CD4-positive, alpha-beta T cell (primary cell): ENCODE measurements around the gene ZSWIM4. TPM values are rescaled to one million over a fixed set of nuclear protein-coding genes. Genes with fewer than 3 reads are reported as not detected.

Source experiments
- ATAC-seq: fragments of 200-7000 bp; cut with Tn5 transposase; one replicate; pipeline ENCODE4 v1.10.0; 2022; ENCODE audit warnings: mild to moderate bottlenecking; ENCODE audit not compliant: poor library complexity
- CTCF ChIA-PET: fragments of 350-600 bp; sonication (Branson Sonifier 250); formaldehyde crosslinking; loops from one replicate; lab custom pipeline; 2021; ENCODE audit warnings: antibody characterized with exemption, inconsistent platforms; lab: Charles Lee
- POLR2A ChIA-PET: fragments of 350-600 bp; sonication (Branson Sonifier 250); formaldehyde crosslinking; loops from one replicate; lab custom pipeline; 2021; ENCODE audit warnings: antibody characterized with exemption, inconsistent platforms; lab: Charles Lee
- DNase-seq, 14 experiments: peaks; one replicate each; pipeline ENCODE4 v3.0.0-alpha.2; 2013 to 2020; ENCODE audit warnings: mixed read lengths in 2 of 14
- H3K27ac ChIP-seq, 2 donors: one replicate each; pipeline versions ENCODE4 v1.5.1 to v1.7.0; 2013; ENCODE audit warnings: low read length in 2 of 2, low read depth in 1 of 2, mild to moderate bottlenecking in 1 of 2
- H3K27me3 ChIP-seq, 2 experiments: 1 replicate in 1 of 2; 2 replicates in 1 of 2; pipeline versions ENCODE4 v1.6.1 to v1.7.0; 2013; ENCODE audit warnings: low read length in 2 of 2, control low read depth in 1 of 2, mild to moderate bottlenecking in 1 of 2, moderate library complexity in 1 of 2; ENCODE audit not compliant: insufficient read depth in 2 of 2, control insufficient read depth in 1 of 2
- H3K36me3 ChIP-seq: one replicate; pipeline ENCODE4 v1.6.1; 2013; ENCODE audit warnings: low read length, control low read depth; ENCODE audit not compliant: insufficient read depth
- H3K4me1 ChIP-seq: one replicate; pipeline ENCODE4 v1.6.1; 2013; ENCODE audit warnings: low read length, control low read depth; ENCODE audit not compliant: insufficient read depth
- H3K4me3 ChIP-seq: one replicate; pipeline ENCODE4 v1.5.1; 2013; ENCODE audit warnings: mild to moderate bottlenecking, low read length, moderate library complexity
- H3K9me3 ChIP-seq, 2 experiments: 1 replicate in 1 of 2; 2 replicates in 1 of 2; pipeline versions ENCODE4 v1.6.1 to v1.7.0; 2013; ENCODE audit warnings: low read length in 2 of 2, mild to moderate bottlenecking in 2 of 2, control low read depth in 1 of 2, moderate library complexity in 1 of 2; ENCODE audit not compliant: control insufficient read depth in 1 of 2, insufficient read depth in 1 of 2
- H3K27ac Mint-ChIP-seq: one replicate; pipeline ENCODE4 v1.8.0; 2020; ENCODE audit warnings: mixed read lengths
- H3K27me3 Mint-ChIP-seq: one replicate; pipeline ENCODE4 v1.8.0; 2021; ENCODE audit warnings: mixed read lengths
- H3K36me3 Mint-ChIP-seq: one replicate; pipeline ENCODE4 v1.8.0; 2021; ENCODE audit warnings: low read depth, mixed read lengths
- H3K4me1 Mint-ChIP-seq: one replicate; pipeline ENCODE4 v1.8.0; 2021; ENCODE audit warnings: low read depth, mixed read lengths
- H3K4me3 Mint-ChIP-seq: one replicate; pipeline ENCODE4 v1.8.0; 2020; ENCODE audit warnings: mild to moderate bottlenecking, mixed read lengths
- H3K9me3 Mint-ChIP-seq: one replicate; pipeline ENCODE4 v1.8.0; 2020; ENCODE audit warnings: mixed read lengths
- intact Hi-C, 2 experiments: fragments of 100-400 bp; cut with DNase I in 1 of 2; cut with micrococcal nuclease in 1 of 2; formaldehyde crosslinking; loops; one replicate each; pipeline versions ENCODE4 v1.15.1 to v1.9.0; 2023 to 2025; cut with DNase I, micrococcal nuclease
- total RNA-seq, 174 experiments: library from RNA in 2 of 174; stranded (reverse) in 2 of 174; gene quantifications; one replicate each; pipeline ENCODE4 v1.2.3 and lab custom pipeline; 2021 to 2026
- TF ChIP-seq, protein P1 (sequence below): fragments of 200-600 bp; IDR thresholded peaks from one replicate; pipeline ENCODE4 v1.8.0; 2022; ENCODE audit warnings: antibody characterized with exemption, mild to moderate bottlenecking

Gene ZSWIM4
- total RNA-seq, 2 experiments from 2014 or later = 3.5 to 3.8 TPM

DNA sequence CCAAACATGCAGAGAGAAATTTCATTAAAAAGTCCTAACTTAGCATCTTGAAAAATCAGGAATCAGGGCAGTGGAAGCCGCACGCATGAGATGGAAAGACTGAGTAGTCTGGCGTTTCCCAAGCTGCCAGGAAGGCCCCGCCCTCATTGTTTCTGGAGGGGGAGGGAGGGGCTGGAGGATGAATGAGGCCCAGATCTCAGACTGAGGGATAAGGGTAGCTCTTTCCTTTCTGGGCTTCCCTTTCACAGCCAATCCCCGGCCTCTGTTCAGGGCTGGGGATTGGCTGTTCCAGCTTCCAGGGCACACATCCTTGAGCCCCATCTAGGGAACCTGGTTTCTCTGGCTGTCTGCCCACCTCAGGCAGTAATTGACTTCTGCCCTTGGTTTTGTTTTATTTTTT is 13.7 kb upstream of the ZSWIM4 start:
- no peak for ATAC-seq
- Mint-ChIP-seq H3K36me3 (peaks cover 26% of the 10 kb centered on the region), H3K4me3 (no peak overlapping the region), H3K4me1 (peaks cover 16% of the 10 kb centered on the region), H3K9me3 (no peaks in the 10 kb centered on the region), H3K27me3 (no peaks in the 10 kb centered on the region), H3K27ac (no peak overlapping the region)
- intact Hi-C loops = no loop called here
- Histone ChIP-seq H3K9me3 (peaks cover 0 to 4% of the 10 kb centered on the region in 2 experiments), H3K27ac (no peak overlapping the region), H3K4me1 (peaks cover 31% of the 10 kb centered on the region), H3K27me3 (no peaks in the 10 kb centered on the region), H3K4me3 (no peak overlapping the region), H3K36me3 (peaks cover 27% of the 10 kb centered on the region)
- POLR2A ChIA-PET = interaction anchor here (7.9 kb wide), 1 partner anchor 80 kb away, joined by 85 read pairs; no protein-coding TSS in a partner anchor
- DNase-seq = no peak
- TF ChIP-seq, protein P1, sequence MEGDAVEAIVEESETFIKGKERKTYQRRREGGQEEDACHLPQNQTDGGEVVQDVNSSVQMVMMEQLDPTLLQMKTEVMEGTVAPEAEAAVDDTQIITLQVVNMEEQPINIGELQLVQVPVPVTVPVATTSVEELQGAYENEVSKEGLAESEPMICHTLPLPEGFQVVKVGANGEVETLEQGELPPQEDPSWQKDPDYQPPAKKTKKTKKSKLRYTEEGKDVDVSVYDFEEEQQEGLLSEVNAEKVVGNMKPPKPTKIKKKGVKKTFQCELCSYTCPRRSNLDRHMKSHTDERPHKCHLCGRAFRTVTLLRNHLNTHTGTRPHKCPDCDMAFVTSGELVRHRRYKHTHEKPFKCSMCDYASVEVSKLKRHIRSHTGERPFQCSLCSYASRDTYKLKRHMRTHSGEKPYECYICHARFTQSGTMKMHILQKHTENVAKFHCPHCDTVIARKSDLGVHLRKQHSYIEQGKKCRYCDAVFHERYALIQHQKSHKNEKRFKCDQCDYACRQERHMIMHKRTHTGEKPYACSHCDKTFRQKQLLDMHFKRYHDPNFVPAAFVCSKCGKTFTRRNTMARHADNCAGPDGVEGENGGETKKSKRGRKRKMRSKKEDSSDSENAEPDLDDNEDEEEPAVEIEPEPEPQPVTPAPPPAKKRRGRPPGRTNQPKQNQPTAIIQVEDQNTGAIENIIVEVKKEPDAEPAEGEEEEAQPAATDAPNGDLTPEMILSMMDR = no peak
- CTCF ChIA-PET = interaction anchor here (10.5 kb wide), 1 partner anchor 81 kb away, joined by 78 read pairs; no protein-coding TSS in a partner anchor

DNA sequence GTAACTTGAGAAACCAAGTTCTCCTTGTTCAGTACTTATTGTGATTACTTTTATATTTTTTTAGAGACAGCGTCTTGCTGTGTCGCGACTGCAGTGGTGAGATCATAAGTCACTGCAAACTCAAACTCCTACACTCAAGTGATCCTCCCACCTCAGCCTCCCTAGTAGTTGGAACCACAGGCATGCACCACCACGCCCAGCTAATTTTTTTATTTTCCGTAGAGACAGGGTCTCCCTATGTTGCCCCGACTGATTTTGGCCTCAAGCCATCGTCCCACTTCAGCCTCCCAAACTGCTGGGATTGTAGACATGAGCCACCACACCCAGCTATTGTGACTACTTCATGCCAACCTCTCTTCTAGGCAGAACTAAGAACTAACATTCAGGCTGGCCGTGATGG is 12.7 kb upstream of the ZSWIM4 start:
- peaks cover 23% of the 10 kb centered on the region for H3K36me3 Mint-ChIP-seq
- Histone ChIP-seq H3K9me3 (peaks cover 0 to 4% of the 10 kb centered on the region in 2 experiments), H3K36me3 (peaks cover 21% of the 10 kb centered on the region), H3K4me1 (peaks cover 30% of the 10 kb centered on the region), H3K27ac (no peak overlapping the region), H3K27me3 (no peaks in the 10 kb centered on the region), H3K4me3 (no peak overlapping the region)
- intact Hi-C loops = no loop called here
- ChIA-PET CTCF (interaction anchor here (0.5 to 10.5 kb wide), 2 partner anchors 80 to 506 kb away, joined by 4 to 78 read pairs; no protein-coding TSS in a partner anchor), POLR2A (interaction anchor here (7.9 kb wide), 1 partner anchor 79 kb away, joined by 85 read pairs; no protein-coding TSS in a partner anchor)
- peaks cover 15% of the 10 kb centered on the region for H3K4me1 Mint-ChIP-seq
- no peak overlapping the region for H3K4me3 Mint-ChIP-seq
- H3K27ac Mint-ChIP-seq = peak overlapping the region; percentile 7
- ATAC-seq (no peak), DNase-seq (no peak)
- no peaks in the 10 kb centered on the region for H3K27me3 Mint-ChIP-seq
- no peaks in the 10 kb centered on the region for H3K9me3 Mint-ChIP-seq
- TF ChIP-seq, protein P1 = no peak

DNA sequence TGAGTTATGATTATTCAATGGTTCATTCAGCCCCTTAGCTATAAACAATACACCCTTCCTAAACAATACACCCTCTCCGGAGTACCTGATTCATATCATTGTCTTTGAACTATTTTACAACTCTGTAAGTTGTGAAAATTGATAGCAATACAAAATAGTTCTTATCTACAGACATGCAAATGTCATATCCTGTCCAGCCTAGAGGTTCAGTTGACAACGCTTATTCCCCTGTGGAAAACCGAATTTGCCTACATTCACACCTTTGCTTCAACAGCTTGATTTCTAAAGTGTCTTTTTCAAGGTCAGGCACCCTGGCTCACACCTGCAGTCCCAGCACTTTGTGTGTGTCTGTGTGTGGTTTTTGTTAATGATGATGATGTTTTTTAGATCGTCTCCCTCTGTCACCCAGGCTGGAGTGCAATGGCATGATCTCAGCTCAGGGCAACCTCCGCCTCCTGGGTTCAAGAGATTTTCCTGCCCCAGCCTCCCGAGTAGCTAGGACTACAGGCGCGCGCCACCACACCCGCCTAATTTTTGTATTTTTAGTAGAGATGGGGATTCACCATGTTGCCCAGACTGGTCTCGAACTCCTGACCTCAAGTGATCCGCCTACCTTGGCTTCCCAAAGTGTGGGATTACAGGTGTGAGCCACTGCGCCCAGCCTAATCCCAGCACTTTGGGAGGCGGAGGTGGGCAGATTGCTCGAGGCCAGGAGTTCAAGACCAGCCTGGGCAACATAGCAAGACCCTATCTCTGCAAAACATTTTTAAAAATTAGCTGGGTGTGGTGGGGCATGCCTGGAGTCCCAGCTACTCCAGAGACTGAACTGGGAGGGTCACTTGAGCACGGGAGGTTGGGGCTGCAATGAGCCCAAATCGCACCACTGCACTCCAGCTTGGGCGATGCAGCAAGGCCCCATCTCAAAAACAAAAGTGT is 11.4 kb upstream of the ZSWIM4 start:
- Histone ChIP-seq H3K9me3 (no peaks in the 10 kb centered on the region), H3K27me3 (no peaks in the 10 kb centered on the region), H3K4me1 (peaks cover 42% of the 10 kb centered on the region), H3K27ac (no peak overlapping the region), H3K4me3 (no peak overlapping the region), H3K36me3 (peaks cover 8% of the 10 kb centered on the region)
- CTCF ChIA-PET = interaction anchor here (0.7 to 10.5 kb wide), 6 partner anchors 11 to 97 kb away, joined by 3 to 78 read pairs (median 3); partner anchors contain the start of gene ZSWIM4
- Mint-ChIP-seq H3K36me3 (peaks cover 10% of the 10 kb centered on the region), H3K9me3 (no peaks in the 10 kb centered on the region), H3K4me3 (no peak overlapping the region), H3K27me3 (no peaks in the 10 kb centered on the region), H3K4me1 (peaks cover 22% of the 10 kb centered on the region), H3K27ac (no peak overlapping the region)
- TF ChIP-seq, protein P1 = no peak
- no peak for ATAC-seq
- DNase-seq = no peak
- intact Hi-C loops = no loop called here
- POLR2A ChIA-PET = interaction anchor here (0.6 to 7.9 kb wide), 5 partner anchors 9 to 353 kb away, joined by 3 to 85 read pairs (median 4); partner anchors contain the start of genes C19orf53 and ZSWIM4
